MG63 (cell line): ENCODE results near the gene SIL1. TPM values are rescaled to one million over a fixed set of nuclear protein-coding genes. Genes with fewer than 3 reads are reported as not detected.
"Not testable (repeated sequence)": the region's sequence is repeated elsewhere in the genome, so short reads cannot be mapped to it uniquely, and the experiment has no call there.

ENCODE experiments used
- DNase-seq: peaks from one replicate; pipeline ENCODE4 v3.0.0-alpha.2; 2020
- H3K27me3 ChIP-seq: fragments of 250-450 bp; sonication (Bioruptor Pico); 2 replicates; pipeline ENCODE4 v1.5.1; 2020; ENCODE audit warnings: mild to moderate bottlenecking, moderate library complexity
- H3K36me3 ChIP-seq: fragments of 250-450 bp; sonication (Bioruptor Pico); 2 replicates; pipeline ENCODE4 v1.5.1; 2020; ENCODE audit warnings: mild to moderate bottlenecking, moderate library complexity
- H3K4me3 ChIP-seq: fragments of 250-450 bp; sonication (Bioruptor Pico); 2 replicates; pipeline ENCODE4 v1.5.1; 2020; ENCODE audit warnings: mild to moderate bottlenecking, moderate library complexity
- H3K9me3 ChIP-seq: fragments of 250-450 bp; sonication (Bioruptor Pico); 2 replicates; pipeline ENCODE4 v1.5.1; 2020; ENCODE audit warnings: mild to moderate bottlenecking, moderate library complexity
- total RNA-seq: library from RNA; depleted of rRNA; stranded (reverse); fragments of >200 nt; shearing (Covaris generic); gene quantifications from 2 replicates; pipeline ENCODE4 v1.2.3, GENCODE V29; 2014; ENCODE audit warnings: low replicate concordance

SIL1 gene
- total RNA-seq, 1 experiment from 2014 or later, result 78.7 TPM

DNA sequence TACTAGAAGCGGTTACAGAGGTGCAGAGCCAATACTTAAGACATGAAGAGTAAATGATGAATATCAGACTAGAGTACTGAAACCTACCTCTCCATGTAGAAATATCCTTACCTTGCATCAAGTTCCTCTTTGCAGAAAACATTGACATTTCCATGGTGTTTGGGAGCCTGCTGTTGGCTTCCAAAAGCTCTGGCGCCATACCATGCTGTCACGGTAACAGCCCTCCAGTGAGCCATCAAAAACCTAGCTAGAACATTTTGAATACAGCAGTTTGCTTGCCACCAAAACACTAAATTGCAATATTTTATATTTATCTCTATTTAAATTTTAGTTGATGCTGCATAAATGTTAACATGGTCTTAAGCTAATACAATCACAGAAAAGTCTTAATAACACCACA, 179.0 kb downstream of the SIL1 start:
- peaks cover 23% of the 10 kb centered on the region for H3K36me3 ChIP-seq

DNA sequence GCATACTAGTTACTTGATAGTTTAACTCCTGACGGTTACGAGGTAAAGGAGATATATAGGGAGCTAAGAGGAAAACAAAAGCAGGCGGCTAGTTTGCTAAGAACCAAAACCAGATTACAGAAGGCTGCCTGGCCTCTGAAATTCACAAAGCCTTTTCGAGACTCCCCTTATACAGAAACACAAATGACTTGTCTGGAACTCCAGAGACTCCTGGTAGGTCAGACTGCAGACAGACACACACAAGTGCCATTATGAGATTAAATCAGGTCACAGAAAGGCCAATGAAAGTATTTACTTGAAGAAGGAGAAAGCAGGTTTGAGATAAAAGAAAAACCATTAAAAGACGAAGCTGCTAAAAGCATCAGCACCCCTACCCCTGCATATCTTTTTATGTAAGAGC, 180.5 kb downstream of the SIL1 start:
- DNase-seq, result no peak
- Histone ChIP-seq H3K9me3 (no peaks in the 10 kb centered on the region), H3K27me3 (no peaks in the 10 kb centered on the region), H3K4me3 (no peak overlapping the region), H3K36me3 (peaks cover 28% of the 10 kb centered on the region)

More for the DNA sequence above, 179.0 kb downstream of the SIL1 start:
- Histone ChIP-seq H3K9me3 (no peaks in the 10 kb centered on the region), H3K4me3 (no peak overlapping the region), H3K27me3 (no peaks in the 10 kb centered on the region)
- no peak for DNase-seq

DNA sequence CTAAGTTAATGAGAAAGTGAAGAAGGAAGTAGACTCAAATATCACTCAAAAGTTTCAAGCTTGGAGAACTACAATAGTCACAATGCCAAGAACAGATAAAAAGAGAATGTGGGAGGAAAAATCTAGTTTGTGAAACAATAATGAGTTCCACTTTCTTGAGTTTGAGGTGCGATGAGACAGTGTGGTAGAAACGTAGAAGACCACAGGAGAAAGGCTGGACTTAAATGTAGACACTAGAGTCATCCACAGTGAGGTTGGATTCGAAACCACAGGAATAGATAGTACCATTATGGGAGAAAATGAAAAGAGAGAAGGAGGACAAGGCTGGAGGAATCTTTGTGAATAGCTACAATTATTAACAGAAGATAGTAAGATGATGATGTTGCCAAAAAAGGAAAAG, 182.0 kb downstream of the SIL1 start:
- H3K4me3 ChIP-seq, result no peak overlapping the region
- no peak for DNase-seq
- H3K27me3 ChIP-seq, result no peaks in the 10 kb centered on the region
- peaks cover 25% of the 10 kb centered on the region for H3K36me3 ChIP-seq
- H3K9me3 ChIP-seq, result no peaks in the 10 kb centered on the region; the same call in 1 of the 2 replicates

DNA sequence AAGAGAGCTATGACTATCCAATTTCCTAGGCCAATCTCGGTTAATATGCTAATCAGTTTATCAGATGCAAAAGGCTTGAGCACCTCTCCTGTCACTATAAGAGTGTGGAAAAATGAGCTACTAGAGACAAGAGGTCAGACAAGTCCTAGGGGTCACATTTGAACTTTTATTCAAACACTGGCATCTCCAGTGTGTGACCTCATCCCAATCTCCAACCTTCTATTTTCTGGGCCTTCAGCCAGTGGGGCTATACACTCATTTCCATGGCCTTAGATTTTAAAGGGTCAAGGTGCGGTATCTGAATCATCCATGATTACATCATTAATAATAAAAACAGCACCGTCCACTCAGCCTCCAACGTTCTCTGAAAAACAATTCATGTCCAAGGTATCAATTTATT, 183.4 kb downstream of the SIL1 start:
- peaks cover 17% of the 10 kb centered on the region for H3K36me3 ChIP-seq
- peak; percentile 88 for DNase-seq
- no peak overlapping the region for H3K4me3 ChIP-seq
- H3K9me3 ChIP-seq, result no peaks in the 10 kb centered on the region; the same call in none of the 2 replicates
- H3K27me3 ChIP-seq, result no peaks in the 10 kb centered on the region

GRCh38 chr5:139012176-139012575, 186.0 kb downstream of the SIL1 start:
- DNase-seq, result no peak
- H3K27me3 ChIP-seq, result no peaks in the 10 kb centered on the region
- H3K4me3 ChIP-seq, result no peak overlapping the region
- H3K9me3 ChIP-seq, result no peaks in the 10 kb centered on the region; the same call in none of the 2 replicates
- H3K36me3 ChIP-seq, result peaks cover 12% of the 10 kb centered on the region

DNA sequence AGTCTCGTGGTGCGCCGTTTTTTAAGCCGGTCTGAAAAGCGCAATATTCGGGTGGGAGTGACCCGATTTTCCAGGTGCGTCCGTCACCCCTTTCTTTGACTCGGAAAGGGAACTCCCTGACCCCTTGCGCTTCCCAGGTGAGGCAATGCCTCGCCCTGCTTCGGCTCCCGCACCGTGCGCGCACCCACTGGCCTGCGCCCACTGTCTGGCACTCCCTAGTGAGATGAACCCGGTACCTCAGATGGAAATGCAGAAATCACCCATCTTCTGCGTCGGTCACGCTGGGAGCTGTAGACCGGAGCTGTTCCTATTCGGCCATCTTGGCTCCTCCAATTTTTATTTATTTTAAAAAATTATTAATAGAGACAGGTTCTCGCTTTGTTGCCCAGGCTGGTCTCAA, 187.0 kb downstream of the SIL1 start:
- H3K9me3 ChIP-seq, H3K27me3 ChIP-seq, DNase-seq, H3K4me3 ChIP-seq: not testable (repeated sequence)
- H3K36me3 ChIP-seq, result peaks cover 12% of the 10 kb centered on the region

DNA sequence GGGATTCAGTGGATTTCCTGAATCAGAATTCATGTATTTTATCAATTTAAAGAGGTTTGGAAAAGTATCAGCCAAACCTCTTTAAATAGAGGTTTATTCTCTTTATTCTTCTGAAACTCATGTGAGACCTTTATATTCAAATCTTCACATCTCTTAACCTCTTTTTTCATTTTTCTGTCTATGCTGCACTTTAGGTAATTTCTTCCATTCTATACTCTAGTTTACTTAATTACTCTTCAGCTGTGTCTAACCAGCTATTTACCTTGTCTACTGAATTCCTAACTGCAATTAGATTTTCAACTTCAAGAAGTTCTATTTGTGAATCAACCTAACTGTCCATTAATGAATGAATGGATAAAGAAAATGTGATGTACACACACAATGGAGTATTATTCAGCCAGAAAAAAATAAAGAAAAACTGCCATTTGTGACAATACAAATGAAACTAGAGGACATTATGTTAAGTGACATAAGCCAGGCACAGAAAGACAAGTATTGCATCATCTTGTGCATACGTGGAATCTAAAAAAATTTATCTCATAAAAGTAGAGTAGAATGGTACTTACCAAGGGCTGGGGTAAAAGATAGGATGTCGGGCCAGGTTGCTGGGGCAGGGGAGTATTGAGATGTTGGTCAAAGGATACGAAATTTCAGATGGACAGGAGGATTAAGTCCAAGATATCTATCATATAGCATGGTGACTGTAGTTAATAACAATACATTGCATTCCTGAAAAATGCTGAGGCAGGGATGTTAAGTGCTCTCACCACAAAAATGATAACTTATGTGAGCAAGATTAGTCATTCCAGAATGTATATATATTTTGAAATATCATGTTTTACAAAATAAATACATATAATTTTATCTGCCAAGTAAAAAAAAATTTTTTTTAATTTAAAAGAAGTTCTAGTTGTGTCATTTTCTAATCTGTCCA, 193.5 kb downstream of the SIL1 start:
- H3K9me3 ChIP-seq, result no peaks in the 10 kb centered on the region
- H3K36me3 ChIP-seq, result no peaks in the 10 kb centered on the region
- no peaks in the 10 kb centered on the region for H3K27me3 ChIP-seq
- no peak overlapping the region for H3K4me3 ChIP-seq
- no peak for DNase-seq

GRCh38 chr5:138999674-139000073, 198.5 kb downstream of the SIL1 start:
- H3K9me3 ChIP-seq, result peaks cover 5% of the 10 kb centered on the region
- H3K4me3 ChIP-seq, result no peak overlapping the region
- no peaks in the 10 kb centered on the region for H3K27me3 ChIP-seq
- no peak for DNase-seq
- no peaks in the 10 kb centered on the region for H3K36me3 ChIP-seq

GRCh38 chr5:138998521-138998920, 199.6 kb downstream of the SIL1 start:
- H3K36me3 ChIP-seq, result no peaks in the 10 kb centered on the region
- DNase-seq, result no peak
- no peaks in the 10 kb centered on the region for H3K27me3 ChIP-seq
- peaks cover 5% of the 10 kb centered on the region for H3K9me3 ChIP-seq
- H3K4me3 ChIP-seq, result no peak overlapping the region

GRCh38 chr5:138996120-138996519, 202.0 kb downstream of the SIL1 start:
- no peak overlapping the region for H3K4me3 ChIP-seq
- DNase-seq, result no peak
- H3K9me3 ChIP-seq, result peaks cover 5% of the 10 kb centered on the region
- H3K27me3 ChIP-seq, result no peaks in the 10 kb centered on the region
- H3K36me3 ChIP-seq, result no peaks in the 10 kb centered on the region

DNA sequence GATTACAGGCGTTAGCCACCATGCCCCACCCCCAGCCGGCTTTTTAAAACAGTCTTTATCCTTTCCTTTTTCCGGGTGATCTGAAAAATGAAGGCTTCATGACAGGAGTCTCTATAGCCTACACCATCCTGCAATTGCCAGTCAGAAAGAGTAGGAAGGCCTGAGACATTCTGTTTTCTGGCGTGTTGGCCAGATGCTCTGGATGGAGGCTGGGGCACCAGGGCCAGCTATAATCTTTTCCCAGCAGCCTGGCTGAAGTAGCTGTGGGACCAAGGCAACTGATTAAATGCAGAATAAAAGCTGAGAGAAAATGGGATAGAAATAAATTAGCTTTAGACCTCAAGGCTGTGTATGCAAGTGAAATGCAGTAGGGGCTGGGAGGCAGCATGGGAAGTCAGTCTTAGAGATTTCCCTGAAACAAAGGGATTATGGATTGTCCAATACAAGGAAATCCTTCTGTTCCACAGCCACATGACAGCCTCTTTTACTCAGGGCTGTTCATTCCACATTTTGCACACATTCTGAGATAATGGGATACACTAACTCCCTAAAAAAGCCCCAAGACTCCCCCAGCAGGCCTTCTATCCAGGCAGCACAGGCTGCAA, 207.1 kb downstream of the SIL1 start:
- no peak overlapping the region for H3K4me3 ChIP-seq
- DNase-seq, result no peak
- no peaks in the 10 kb centered on the region for H3K27me3 ChIP-seq
- no peaks in the 10 kb centered on the region for H3K9me3 ChIP-seq
- H3K36me3 ChIP-seq, result no peaks in the 10 kb centered on the region

DNA sequence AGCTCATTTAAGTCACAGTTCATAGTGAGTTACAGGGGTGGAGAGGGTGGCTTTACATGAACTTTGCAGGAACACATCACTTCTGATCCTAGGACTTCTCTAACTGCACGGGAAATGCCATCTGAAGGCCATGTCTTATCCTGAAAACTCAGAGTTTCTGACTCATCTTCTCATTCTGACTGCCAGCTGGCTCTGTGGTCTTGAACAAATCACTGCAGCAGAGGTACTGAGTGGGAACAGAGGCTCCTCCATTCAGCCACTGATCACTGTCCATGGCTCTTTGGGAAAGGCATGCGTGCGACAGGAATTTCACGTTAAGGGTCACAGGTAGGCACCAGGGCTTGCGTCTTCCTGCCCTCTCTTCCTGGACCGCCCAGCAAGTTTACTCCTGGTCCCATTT, 208.4 kb downstream of the SIL1 start:
- no peaks in the 10 kb centered on the region for H3K9me3 ChIP-seq
- H3K4me3 ChIP-seq, result no peak overlapping the region
- no peaks in the 10 kb centered on the region for H3K36me3 ChIP-seq
- no peaks in the 10 kb centered on the region for H3K27me3 ChIP-seq
- DNase-seq, result peak; percentile 68

DNA sequence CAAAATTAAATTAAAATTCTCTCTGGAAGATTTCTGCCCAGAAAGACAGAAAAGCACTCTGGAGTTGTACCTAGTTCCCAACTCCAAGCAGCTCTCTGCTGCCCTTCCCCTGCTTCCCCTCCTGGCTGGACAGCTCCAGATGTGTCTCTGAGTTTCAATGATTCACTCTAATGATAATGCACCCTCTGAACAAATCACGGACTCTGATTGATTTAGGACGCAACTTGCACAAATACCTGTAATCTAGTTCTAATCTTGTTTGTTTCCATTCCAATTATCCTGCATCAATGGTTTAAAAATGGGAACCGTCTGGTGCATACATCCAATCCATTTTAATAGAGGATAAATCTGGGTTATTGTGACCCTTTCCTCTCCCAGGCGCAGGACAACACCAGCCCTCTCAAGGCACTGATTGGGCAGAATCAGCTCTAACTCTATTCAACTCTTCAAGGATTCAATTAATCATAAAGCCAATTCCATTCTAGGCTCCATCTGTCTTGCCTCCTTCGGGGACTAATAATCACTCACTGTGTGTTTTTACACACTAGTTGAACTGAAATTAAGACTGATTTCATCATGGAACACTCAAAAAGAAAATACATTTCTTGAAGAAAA, 211.9 kb downstream of the SIL1 start:
- DNase-seq, result no peak
- no peak overlapping the region for H3K4me3 ChIP-seq
- H3K36me3 ChIP-seq, result no peaks in the 10 kb centered on the region; the same call in 1 of the 2 replicates
- no peaks in the 10 kb centered on the region for H3K27me3 ChIP-seq
- no peaks in the 10 kb centered on the region for H3K9me3 ChIP-seq

DNA sequence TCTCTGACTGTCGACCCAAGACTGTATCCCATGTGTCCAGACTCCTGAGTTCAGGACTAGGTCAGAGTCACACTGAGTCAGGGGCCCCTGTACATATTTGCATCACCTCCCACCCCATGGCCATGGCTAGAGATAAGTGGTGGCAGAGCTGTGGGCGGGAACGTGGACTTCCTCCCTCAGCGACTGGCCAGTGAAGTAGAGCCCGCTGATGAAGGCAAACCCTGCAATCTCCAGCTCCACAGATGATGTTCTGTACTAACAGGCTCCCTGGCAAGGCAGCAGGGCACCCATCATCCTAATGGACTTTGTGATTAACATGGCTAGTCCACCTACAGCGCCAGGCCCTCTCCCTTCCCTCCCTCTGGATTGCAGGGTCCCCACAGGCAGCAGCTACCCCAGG, 212.5 kb downstream of the SIL1 start:
- Histone ChIP-seq H3K36me3 (no peaks in the 10 kb centered on the region; the same call in 1 of the 2 replicates), H3K4me3 (no peak overlapping the region), H3K9me3 (no peaks in the 10 kb centered on the region), H3K27me3 (no peaks in the 10 kb centered on the region)
- DNase-seq, result no peak

DNA sequence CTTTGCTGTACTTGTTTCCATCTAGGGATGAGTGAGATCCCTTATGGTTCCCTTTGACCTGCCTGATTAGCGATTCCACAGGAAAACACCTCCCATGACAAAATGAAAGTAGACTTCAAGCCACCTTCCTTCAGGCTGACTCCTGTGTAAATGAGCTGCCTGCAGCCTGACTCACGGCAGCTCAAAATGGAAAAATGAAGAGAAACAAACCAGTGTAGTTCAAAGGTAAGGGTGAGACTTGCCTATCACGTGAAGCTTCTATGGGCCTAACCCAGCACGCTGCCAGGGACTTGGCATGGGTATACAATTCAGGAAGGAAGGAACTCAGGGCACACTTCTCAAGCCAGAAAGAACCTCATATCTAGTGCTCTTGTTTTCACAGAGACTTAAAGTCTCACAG, 212.9 kb downstream of the SIL1 start:
- Histone ChIP-seq H3K9me3 (no peaks in the 10 kb centered on the region), H3K36me3 (no peaks in the 10 kb centered on the region; the same call in 1 of the 2 replicates), H3K4me3 (no peak overlapping the region), H3K27me3 (no peaks in the 10 kb centered on the region)
- no peak for DNase-seq

- Histone ChIP-seq H3K9me3 (no peaks in the 10 kb centered on the region), H3K36me3 (no peaks in the 10 kb centered on the region; the same call in 1 of the 2 replicates), H3K4me3 (no peak overlapping the region), H3K27me3 (no peaks in the 10 kb centered on the region)
- DNase-seq, result no peak
These were observed 214.2 kb downstream of the SIL1 start for GRCh38 chr5:138983984-138984383.

GRCh38 chr5:138981586-138981985, 216.6 kb downstream of the SIL1 start:
- peak; percentile 53 for DNase-seq
- Histone ChIP-seq H3K36me3 (no peaks in the 10 kb centered on the region; the same call in 1 of the 2 replicates), H3K4me3 (no peak overlapping the region)

More at GRCh38 chr5:138981586-138981985, 216.6 kb downstream of the SIL1 start:
- no peaks in the 10 kb centered on the region for H3K27me3 ChIP-seq
- no peaks in the 10 kb centered on the region for H3K9me3 ChIP-seq
